Left lung (tissue), 10 donors: ENCODE data around the gene KIAA1191. TPM values are rescaled to one million over a fixed set of nuclear protein-coding genes. Genes with fewer than 3 reads are reported as not detected.
A peak's percentile ranks its signal among the peaks of the same experiment; 100 is the strongest.

Source experiments
- ATAC-seq: fragments of 200-7000 bp; cut with Tn5 transposase; one replicate; pipeline ENCODE4 v1.9.1; 2020; ENCODE audit warnings: moderate library complexity
- DNase-seq, 4 donors: peaks; one replicate each; pipeline ENCODE4 v3.0.0-alpha.2; 2013 to 2020
- H3K27ac ChIP-seq, 2 donors: fragments of 200-600 bp; sonication (generic) in 1 of 2; one replicate each; pipeline versions ENCODE4 v1.5.0 to v1.8.0; 2020 to 2021
- H3K27me3 ChIP-seq, 2 donors: fragments of 200-600 bp; sonication (generic) in 1 of 2; one replicate each; pipeline versions ENCODE4 v1.5.0 to v1.8.0; 2020 to 2021
- H3K36me3 ChIP-seq, 2 donors: fragments of 200-600 bp; sonication (generic) in 1 of 2; one replicate each; pipeline versions ENCODE4 v1.5.0 to v1.8.0; 2020 to 2021
- H3K4me1 ChIP-seq, 2 donors: fragments of 200-600 bp; one replicate each; pipeline ENCODE4 v1.8.0; 2021
- H3K4me3 ChIP-seq, 2 donors: fragments of 200-600 bp; sonication (generic) in 1 of 2; one replicate each; pipeline versions ENCODE4 v1.5.0 to v1.8.0; 2020 to 2021; ENCODE audit warnings: mild to moderate bottlenecking in 1 of 2
- H3K9me3 ChIP-seq, 2 donors: fragments of 200-600 bp; sonication (generic) in 1 of 2; one replicate each; pipeline versions ENCODE4 v1.5.0 to v1.8.0; 2020 to 2021
- intact Hi-C, 2 donors: fragments of 100-400 bp; cut with DNase I; formaldehyde crosslinking; loops; one replicate each; pipeline versions ENCODE4 v1.11.2 to v1.14.2; 2022
- polyA plus RNA-seq, 6 donors: library from polyadenylated mRNA; unstranded; fragments of 120-200 nt; gene quantifications; one replicate each; pipeline ENCODE4 v1.2.1, GENCODE V29; 2013; ENCODE audit not compliant: insufficient read length in 6 of 6
- total RNA-seq, 2 donors: library from RNA; stranded (reverse); fragmentation: NEBNext Ultra II Directional; extraction: Animal tissue kit (Norgen Biotek cat#: 25700); gene quantifications; one replicate each; pipeline ENCODE4 v1.2.1, GENCODE V29; 2021
- TF ChIP-seq, protein P1 (sequence below), 2 donors: fragments of 200-600 bp; sonication (generic) in 1 of 2; IDR thresholded peaks; one replicate each; pipeline versions ENCODE4 v1.5.0 to v1.8.0; 2021; ENCODE audit warnings: antibody characterized with exemption in 2 of 2
- donor health status: DM: no; HTN: yes; CAD: no.
- donor health status: DM: no; HTN: no; CAD: no.

Gene KIAA1191
- total and polyA plus RNA-seq, 8 donors: 74.5 to 165 (median 157) TPM

DNA sequence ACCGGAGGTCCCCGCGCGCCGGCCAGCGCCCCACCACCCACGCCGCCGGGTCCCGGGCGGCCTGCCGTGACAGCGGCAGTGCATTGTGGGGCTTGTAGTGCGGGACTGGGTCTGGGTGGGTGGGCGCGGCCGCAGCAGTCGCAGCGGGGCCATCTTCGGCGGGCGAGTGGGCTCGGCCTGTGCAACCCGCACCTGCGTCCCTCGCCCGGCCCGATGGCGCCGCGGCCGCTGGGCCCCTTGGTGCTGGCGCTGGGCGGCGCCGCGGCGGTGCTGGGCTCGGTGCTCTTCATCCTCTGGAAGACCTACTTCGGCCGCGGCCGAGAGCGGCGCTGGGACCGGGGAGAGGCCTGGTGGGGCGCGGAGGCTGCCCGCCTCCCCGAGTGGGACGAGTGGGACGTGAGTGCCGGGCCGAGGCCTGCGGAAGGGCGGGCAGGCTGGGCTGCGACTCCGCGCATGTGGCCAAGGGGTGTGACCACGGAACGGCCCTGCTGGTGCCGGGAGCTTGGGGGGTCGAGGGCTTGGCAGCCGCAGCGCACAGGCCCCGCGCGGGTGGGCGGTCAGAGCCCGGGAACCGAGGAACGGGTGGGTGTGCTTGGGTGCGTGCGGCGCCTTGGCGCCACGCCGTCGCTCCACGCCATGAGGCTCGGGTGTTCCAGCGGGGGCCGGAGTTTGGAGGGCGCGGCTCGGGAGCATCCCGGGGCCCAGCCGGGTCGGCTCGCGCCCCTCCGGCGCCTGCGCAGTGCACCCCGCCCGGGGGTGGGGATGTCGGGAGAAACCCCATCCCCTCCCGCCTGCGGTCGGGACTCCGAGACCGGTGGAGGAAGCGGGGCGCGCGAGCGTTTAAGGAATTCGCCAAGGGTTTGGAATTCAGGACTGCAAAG, 4.0 kb upstream of the KIAA1191 start, which contains the start of gene ARL10:
Gene ARL10 (plus strand): TSS at position 137 of the 881 bp plus-strand sequence. CDS start 77 bp downstream, at position 214.
- TF ChIP-seq, protein P1, sequence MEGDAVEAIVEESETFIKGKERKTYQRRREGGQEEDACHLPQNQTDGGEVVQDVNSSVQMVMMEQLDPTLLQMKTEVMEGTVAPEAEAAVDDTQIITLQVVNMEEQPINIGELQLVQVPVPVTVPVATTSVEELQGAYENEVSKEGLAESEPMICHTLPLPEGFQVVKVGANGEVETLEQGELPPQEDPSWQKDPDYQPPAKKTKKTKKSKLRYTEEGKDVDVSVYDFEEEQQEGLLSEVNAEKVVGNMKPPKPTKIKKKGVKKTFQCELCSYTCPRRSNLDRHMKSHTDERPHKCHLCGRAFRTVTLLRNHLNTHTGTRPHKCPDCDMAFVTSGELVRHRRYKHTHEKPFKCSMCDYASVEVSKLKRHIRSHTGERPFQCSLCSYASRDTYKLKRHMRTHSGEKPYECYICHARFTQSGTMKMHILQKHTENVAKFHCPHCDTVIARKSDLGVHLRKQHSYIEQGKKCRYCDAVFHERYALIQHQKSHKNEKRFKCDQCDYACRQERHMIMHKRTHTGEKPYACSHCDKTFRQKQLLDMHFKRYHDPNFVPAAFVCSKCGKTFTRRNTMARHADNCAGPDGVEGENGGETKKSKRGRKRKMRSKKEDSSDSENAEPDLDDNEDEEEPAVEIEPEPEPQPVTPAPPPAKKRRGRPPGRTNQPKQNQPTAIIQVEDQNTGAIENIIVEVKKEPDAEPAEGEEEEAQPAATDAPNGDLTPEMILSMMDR (IDR thresholded peaks at IDR 0.05): no peak
- intact Hi-C loops: no loop called here

DNA sequence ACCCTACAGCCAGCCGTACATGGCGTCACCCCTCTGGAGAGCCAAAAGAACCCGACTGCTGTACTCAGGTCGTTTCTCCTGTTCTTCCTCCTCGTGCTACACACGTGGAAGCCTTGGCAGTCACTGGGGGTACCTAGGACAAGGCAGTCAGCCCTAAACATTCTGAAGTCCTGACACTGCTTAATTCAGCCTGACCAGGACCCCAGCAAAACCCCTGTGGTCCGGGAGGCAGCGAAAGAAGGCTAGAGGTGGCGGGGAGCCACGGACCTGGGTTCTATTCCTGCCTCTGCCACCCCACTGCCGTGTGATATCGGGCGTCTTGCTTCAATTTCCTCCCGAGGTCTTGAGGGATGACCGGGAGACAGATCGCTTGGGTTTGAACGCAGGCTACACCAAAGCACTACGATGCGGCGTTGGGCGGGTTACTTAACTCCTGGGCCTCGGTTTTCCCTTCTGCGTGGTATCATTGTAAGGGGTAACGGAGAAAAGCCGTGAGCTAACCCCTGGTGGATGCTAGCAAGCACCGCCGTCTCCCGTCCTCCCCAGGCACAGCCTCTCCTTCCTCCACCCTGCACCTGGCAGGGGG, 3.3 kb upstream of the KIAA1191 start:
- H3K27me3 ChIP-seq: peaks cover 0 to 40% of the 10 kb centered on the region in 2 donors
- H3K4me1 ChIP-seq: peaks cover 4 to 38% of the 10 kb centered on the region in 2 donors
- DNase-seq: no peak
- H3K9me3 ChIP-seq: no peaks in the 10 kb centered on the region
- intact Hi-C loops: no loop called here
- H3K4me3 ChIP-seq: peak overlapping the region; percentile 84 to 86
- no peak overlapping the region for H3K27ac ChIP-seq
- TF ChIP-seq, protein P1 (IDR thresholded peaks at IDR 0.05): no peak
- no peak for ATAC-seq
- no peaks in the 10 kb centered on the region for H3K36me3 ChIP-seq

More for the DNA sequence above, 4.0 kb upstream of the KIAA1191 start, which contains the start of gene ARL10:
- Histone ChIP-seq H3K27me3 (peaks cover 0 to 40% of the 10 kb centered on the region in 2 donors), H3K36me3 (no peaks in the 10 kb centered on the region), H3K27ac (peak within 1 kb of the TSS in 1 of 2 donors; percentile 48), H3K4me3 (peak within 1 kb of the TSS; percentile 84 to 86), H3K9me3 (no peaks in the 10 kb centered on the region), H3K4me1 (peaks cover 0 to 31% of the 10 kb centered on the region in 2 donors)
- DNase-seq: peak; percentile 32 to 86 (median 42)
- peak; percentile 11 for ATAC-seq

DNA sequence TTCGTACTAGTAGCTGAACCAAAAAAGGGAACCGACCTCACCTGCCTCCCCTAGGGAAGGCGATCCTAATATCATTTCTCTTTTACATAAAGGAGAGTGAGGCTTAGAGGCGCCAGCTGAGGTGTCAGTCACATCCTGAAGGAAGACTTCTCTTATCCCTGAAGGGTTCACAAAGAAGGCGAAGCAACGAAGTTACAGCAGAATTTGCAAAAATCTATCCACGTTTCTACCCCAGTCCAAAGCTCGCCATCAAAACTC, 598 bp upstream of the KIAA1191 start:
- intact Hi-C loops: no loop called here
- Histone ChIP-seq H3K27me3 (peaks cover 0 to 33% of the 10 kb centered on the region in 2 donors), H3K4me1 (peaks cover 7 to 45% of the 10 kb centered on the region in 2 donors), H3K4me3 (peak overlapping the region; percentile 75 to 89), H3K9me3 (no peaks in the 10 kb centered on the region), H3K36me3 (peaks cover 0 to 16% of the 10 kb centered on the region in 2 donors), H3K27ac (peak overlapping the region; percentile 34 to 62)
- ATAC-seq (no peak), DNase-seq (no peak)
- TF ChIP-seq, protein P1 (IDR thresholded peaks at IDR 0.05): no peak

DNA sequence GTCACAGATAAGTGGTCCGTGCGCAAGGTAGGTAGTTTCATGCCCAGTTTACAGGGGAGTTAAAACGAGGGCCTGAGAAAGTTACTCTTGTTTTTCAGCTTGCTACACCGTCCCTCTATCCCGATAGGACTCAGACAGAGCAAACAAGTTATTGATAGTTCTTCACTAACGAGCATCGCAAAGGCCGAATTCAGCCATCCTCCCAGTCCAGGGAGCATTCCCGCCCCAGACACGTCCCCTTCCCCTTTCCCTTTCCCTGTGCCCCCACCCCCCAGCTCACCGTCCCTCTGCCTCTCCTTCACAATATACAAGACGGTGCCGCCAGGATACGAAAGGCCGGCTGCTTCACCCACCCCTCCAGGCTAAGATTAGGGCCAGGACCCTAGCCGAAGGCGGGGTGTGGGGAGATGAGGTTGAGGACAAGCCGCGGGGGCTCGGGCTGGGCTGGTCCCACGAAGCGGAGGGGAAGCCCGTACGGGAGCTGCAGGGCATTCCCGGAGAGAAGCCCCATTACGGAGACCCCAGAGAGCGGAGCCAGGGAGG, 599 bp downstream of the KIAA1191 start:
- Histone ChIP-seq H3K27me3 (peaks cover 0 to 21% of the 10 kb centered on the region in 2 donors), H3K27ac (peak overlapping the region; percentile 49 to 62), H3K9me3 (no peaks in the 10 kb centered on the region), H3K36me3 (peaks cover 0 to 28% of the 10 kb centered on the region in 2 donors), H3K4me3 (peak overlapping the region; percentile 75 to 89), H3K4me1 (peaks cover 7 to 38% of the 10 kb centered on the region in 2 donors)
- ATAC-seq (peak; percentile 30), DNase-seq (peak in 2 of 4 donors; percentile 13 to 44)
- intact Hi-C loops: no loop called here
- TF ChIP-seq, protein P1 (IDR thresholded peaks at IDR 0.05): no peak

DNA sequence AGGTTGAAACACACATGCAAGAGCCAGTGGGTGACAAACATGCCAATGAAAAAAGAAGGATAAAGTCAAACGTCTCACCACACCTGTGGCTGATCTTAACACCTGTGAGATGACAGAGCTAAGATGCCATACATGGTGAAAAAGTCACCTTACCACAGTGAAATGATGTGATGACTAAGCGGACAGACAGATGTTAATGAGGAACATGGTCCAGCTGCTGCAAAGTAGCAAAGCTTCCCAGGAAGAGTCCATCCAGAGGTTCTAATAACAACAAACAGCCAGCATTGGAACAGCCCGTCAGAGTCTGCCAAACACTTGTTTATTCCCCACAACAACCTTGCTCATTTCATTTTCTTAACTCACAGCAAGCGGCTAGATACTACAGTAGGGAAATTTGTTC, 1.9 kb downstream of the KIAA1191 start:
- H3K27me3 ChIP-seq: peaks cover 0 to 8% of the 10 kb centered on the region in 2 donors
- DNase-seq: peak in 1 of 4 donors; percentile 15
- H3K27ac ChIP-seq: no peak overlapping the region
- H3K36me3 ChIP-seq: peaks cover 0 to 41% of the 10 kb centered on the region in 2 donors
- H3K4me3 ChIP-seq: no peak overlapping the region
- intact Hi-C loops: no loop called here
- no peaks in the 10 kb centered on the region for H3K9me3 ChIP-seq
- H3K4me1 ChIP-seq: peaks cover 7 to 28% of the 10 kb centered on the region in 2 donors
- ATAC-seq: no peak
- TF ChIP-seq, protein P1 (IDR thresholded peaks at IDR 0.05): no peak
